GM21515 (cell line): Measurements from ENCODE around the gene TRABD.

Experiments used
- ATAC-seq: cut with Tn5 transposase; IDR thresholded peaks from one replicate; pipeline ENCODE4 v1.9.1; 2021; ENCODE audit not compliant: unreplicated experiment

The TRABD gene

DNA sequence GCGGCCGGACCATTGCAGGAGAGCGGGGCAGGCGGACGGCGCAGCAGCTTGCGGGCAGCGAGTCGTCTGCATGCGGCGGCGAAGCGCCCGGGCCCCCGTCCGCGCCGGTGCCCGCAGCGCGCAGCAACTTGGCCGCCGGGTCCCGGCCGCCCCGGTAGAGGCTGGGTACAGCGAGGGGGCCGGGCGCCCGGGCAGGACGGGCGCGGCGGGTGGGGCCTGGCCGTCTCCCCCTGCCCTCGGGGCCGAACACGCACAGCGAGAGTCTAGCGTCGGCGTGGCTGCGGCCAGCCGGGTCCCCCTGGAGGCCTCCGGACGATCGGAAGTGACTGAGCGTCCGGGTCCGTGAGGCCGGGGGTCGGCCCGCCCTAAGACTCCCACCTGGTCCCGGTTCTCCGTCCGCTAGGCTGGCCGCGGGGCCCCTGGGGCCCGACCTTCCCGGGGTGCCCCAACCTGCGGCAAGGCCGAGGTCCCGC lies 775 bp upstream of the TRABD start:
- no peak for ATAC-seq

DNA sequence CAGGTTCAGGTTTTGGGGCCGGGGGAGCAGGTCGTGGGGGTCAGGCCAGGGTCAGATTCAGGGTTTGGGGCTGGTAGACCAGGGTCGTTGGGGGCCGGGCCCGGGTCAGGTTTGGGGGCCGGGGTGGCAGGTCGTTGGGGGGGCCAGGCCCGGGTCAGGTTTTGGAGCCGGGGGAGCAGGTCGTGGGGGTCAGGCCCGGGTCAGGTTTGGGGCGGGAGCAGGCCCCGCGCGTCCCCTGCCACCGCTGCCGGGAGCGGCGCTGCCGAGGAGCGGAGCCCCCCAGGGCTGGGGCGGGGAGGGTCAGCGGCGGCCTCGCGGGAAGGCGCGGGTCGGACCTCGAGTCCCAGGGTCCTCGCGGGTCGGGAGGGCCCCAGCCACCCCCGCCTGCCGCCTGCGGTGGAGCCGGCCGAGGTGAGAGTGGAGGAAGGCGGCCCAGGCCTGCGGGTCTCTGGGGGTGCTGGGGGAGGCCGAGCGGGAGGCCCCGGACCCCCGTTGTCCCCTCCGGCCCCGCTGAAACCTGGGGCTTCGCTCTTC lies 535 bp downstream of the TRABD start:
- no peak for ATAC-seq

DNA sequence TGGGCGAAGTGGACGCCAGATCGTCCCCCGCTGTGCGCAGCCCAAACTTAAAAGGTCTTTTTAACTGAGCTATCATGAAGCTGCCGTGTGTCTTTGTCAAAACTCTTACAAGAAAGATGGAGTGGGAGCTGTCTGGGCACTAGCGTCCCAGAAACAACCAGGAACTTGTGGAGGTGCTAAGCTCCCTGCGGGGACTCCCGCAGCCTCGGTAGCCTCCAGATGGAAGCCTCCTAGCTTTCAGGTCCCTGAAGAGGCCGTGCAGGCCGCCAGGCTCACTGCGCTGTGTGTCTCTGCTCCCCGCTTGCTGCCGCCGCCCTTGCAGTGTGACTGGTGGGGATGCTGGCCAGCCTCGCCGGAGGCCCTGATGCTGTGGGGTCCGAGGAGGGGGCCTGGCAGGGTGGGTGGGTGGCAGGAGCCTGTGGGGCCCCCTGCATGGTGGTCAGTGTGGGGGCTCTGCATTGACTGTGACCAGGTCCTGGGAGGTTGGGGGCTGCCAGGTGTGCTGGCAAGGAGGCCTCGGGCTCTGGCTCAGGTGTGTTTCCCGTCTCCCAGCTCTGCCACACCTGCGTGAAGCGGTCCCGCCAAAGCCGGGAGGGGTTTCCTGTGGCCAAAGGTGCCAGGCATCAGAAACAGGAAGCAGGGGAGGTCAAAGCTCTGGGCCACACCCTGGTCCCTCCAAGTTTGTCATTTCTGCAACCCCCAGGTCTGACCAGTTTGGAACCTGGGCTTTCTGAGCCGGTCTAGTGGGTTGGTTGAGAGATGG lies 1.2 kb downstream of the TRABD start:
- no peak for ATAC-seq

DNA sequence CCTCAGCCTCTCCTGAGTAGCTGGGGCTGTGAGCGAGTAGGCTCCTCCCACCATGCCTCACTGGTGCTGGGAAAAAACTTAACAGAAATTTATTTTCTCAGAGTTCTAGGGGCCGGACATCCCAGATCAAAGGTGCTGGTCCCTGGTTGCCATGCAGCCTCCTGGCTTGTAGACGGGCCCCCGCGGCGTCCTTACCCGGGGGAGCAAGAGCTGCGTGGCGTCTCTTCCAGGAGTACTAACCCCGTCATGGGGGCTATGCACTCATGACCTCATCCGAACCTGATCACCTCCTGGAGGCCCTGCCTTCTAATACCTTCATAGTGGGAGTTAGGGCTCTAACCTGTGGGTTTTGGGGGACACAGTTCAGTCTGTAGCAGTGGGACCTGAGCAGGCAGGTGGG lies 2.6 kb downstream of the TRABD start:
- ATAC-seq, result no peak

DNA sequence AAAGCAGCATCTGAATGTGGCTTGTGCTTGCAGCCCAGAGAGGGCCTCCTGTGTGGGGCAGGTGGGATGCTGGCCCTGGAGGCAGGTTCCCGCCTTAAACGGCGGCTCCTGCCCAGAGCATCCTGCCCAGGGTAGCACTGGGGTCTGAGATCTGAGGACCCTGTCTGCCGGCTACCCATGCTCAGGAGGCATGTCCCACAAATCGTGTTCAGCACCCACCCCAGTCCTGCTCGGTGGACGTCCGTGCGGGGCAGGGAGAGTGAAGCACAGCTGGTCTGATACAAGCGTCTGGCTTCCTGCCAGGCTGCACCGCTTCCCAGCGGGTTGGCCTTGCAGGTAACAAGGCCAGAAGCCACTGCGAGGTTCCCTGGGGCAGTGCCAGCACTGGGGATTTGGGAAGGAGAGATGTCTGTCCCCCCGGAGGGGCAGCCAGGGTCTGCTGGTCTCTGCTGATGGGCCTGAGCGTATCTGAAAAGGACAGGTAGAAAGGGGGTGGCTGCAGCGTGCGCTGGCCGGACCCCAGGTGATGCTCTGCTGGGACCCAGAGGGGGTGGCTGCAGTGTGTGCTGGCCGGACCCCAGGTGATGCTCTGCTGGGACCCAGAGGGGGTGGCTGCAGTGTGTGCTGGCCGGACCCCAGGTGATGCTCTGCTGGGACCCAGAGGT lies 3.6 kb downstream of the TRABD start:
- ATAC-seq, result no peak

DNA sequence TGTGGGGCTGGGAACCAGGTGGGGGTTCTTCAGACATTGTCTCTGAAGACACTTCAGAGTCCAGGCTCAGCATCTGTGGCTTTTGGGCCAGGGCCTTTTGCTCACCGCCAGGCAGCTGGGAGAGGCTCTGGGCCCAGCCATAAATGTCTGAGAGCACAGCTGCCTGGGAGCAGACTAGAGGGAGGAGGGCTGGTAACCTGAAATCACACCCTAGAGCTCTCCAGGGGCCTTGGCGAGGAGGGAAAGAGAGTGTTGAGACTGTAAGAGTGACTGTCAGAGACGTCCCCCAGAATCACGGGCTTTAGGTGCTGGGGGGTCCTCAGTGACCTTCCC lies 4.1 kb downstream of the TRABD start:
- ATAC-seq, result no peak

DNA sequence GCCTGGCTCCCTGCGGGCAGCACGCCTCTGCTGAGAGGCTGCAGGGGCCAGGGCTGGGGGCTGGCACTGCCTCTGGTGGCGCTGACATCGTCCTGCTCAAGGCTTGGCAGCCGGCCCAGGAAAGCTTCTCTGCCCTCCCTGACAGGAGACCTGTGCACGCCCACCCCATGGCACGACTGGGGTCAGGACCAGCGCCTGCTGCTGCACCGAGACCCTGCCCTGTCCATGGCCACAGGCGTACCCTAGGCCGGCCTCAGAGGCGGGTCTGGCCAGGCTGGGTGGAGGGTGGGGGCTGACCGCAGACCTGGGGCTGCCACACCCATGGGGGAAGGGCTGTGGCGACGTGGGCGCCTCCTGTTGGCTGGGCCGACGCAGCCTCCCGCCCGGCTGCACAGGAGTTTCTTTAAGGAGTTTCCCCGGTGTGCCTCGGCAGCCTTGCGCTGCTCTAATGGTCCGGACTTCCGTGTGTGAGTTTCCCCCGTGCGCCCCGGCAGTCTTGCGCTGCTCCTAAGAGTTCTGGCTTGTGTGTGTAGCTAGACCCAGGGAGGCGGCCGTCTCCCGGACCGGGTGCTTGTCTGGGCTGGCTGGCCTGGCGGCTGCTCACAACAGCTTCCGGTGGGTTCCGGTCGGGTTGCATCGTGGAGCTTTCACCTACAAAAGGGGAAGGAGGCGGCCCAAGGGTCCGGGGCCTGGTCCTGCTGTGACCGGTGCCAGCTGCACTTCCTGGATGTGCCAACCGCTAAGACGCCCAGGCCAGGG lies 4.6 kb downstream of the TRABD start:
- peak; percentile 33 for ATAC-seq

DNA sequence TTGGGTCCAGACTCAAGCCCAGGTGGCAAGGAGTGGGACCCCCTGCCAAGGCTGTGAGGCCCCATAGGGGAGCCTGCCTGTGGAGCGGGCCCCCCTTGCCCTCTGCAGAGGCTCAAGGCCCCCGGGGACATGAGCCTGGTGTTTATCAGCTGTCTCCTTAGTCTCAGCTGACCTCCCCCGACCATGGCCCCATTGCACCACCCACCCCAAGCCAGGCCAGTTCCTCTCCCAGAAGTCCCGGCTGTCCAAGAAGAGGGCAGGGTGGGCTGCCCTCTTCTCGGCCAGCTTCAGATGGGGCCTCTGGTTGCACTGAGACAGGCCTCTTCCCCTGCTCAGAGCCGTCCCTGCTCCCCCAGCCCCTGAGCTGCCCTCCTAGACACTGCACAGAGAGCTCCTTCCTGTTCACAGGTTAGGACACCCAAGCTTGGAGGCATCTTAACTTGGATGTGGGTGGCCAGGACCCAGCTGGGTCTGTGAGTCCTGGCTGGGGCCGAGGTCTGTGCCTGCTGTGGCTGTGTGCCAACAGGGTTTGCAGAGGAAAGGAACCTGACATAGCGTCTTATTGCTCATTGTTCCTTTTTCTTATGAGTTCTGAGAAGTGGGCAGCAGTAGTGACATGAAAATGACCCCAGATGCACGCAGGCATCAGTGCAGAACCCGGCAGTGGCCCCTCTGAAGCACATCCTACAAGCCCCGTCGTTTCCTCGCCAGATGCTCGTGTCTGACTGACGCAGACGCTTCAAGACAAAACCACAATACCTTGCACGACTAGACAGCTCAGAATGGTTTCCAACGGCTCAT lies 5.4 kb downstream of the TRABD start:
- no peak for ATAC-seq

DNA sequence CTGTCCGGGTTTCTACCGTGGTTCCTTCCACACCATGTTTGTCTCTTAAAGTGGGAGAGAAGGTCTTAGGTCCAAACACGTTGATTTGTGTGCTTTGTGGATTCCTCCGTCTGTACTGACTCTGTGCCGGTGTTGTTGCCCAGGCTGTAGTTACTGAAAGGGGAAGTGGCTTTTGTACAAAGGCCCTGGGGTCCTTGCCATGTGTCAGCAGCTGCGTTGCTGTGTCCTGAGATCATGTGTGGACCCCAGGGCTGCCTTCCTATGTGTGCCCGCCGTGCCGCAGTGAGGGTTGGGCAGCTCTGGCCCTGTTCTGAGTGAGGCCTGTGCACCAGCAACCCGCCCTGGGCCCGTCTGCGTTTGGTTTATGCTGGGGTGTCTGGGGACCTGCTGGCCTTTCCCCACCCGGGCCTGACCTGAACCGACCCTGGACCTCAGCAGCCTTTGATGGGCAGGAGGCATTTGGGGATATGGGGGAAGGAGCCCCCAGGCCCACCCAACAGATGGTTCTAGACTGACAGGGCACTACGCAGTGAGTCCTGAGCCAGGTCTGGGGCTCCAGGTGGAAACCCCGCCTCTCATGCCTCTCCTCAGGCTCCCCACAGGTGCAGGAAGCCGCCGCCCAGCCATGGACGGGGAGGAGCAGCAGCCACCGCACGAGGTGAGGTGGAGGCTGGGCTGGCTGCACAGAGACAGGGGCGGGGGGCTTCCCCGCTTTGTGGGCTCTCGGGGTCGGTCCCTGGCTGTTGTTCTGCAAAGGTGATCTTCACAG lies 6.9 kb downstream of the TRABD start:
- no peak for ATAC-seq

DNA sequence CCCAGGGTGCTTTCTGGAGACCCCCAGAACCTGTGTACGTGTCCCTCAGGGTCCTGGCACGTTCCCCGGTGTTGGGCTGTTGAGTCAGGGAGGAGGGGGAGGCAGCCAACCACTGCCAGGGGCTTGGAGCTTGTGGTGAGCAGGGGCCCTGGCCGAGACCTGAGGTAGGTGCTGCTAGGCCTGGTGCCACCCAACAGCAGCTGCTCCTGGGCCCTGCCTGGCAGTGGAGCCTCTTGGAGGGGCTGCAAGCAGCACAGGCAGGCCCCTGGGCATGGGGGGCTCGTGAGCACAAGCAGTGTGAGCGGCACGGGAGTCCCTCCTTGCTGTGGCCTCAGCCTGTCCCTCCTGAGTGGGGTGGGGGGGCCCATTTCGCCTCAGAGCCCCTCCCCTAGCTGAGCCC lies 7.9 kb downstream of the TRABD start:
- ATAC-seq, result no peak

DNA sequence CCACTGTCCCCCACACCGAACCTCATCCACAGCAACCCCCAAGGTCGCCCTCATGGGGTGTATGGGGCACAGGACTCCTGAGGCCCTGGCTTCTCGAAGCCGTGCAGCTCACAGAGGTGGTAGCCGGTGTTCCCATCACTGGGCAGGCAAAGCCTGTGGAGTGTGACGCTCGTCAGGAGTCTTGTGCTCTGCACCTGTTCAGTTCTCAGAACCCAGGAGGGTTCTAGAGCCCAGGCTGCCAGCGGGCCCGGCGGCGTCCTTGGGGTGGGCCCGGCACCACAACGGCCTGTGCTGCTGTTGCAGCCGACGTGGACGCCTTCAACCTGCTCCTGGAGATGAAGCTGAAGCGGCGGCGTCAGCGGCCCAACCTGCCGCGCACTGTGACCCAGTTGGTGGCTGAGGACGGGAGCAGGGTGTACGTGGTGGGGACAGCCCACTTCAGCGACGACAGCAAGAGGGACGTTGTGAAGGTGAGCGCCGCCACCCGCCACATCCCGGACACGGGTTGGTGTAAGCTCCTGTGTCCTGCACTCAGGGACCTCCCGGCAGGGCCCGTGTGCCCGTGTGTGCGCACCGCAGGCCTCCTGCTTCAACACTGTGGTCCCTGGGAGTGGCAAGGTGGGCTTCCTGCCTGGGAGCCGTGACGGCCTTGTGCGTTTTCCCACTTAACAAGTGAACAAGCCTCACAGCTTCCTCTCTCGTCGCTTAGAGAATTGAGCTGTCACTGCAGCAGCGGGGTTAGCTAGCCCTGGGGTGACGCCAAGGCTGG lies 8.5 kb downstream of the TRABD start:
- ATAC-seq, result no peak

DNA sequence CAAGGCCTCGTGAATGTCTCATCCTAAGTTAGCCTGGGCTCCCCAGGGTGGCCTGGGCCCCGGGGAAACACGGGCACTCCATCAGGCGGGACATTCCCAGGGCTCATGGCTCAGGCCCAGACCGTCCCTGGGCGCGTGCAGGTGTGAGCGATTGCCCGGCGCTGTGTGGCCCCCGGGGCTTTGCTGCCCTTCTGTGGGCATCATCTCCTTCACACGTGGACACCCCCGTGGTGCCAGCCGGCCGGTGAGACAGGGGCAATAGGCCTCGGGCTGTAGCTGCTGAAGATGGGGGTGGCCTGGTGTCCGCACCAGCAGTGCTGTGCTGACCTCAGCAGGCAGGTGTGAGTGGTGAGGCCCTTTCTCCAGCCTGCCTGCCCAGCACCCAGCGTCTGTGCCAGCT lies 10.5 kb downstream of the TRABD start:
- ATAC-seq, result no peak

DNA sequence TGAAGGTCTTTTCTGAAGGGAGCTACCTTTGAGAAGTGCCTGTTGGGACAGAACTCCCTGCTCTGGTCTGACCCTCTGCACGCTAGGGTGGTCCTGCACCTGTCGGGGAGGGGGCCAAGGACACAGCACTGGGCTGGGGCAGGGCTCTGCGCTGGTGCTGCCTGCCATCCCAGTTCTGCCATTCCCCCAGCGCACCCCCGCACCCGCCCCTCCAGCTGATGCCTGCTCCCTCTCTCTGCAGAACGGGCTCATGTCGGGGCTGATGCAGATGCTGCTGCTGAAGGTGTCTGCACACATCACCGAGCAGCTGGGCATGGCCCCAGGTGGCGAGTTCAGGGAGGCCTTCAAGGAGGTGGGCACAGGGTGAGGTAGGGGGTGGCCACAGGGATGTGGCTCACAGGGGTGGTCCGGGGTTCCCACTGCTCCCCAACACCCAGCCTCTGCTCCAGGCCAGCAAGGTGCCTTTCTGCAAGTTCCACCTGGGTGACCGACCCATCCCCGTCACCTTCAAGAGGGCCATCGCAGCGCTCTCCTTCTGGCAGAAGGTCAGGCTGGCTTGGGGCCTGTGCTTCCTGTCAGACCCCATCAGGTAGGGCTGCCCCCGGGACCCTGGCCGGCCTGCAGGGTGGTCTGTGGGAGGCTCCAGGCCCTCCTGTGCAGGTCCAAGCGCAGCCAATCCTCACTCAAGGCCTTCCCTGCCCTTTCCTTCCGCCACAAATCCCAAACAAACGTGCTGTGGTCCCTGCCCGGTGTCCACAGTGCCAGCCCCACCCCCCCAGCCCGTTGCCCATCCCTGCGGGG lies 11.5 kb downstream of the TRABD start:
- no peak for ATAC-seq

DNA sequence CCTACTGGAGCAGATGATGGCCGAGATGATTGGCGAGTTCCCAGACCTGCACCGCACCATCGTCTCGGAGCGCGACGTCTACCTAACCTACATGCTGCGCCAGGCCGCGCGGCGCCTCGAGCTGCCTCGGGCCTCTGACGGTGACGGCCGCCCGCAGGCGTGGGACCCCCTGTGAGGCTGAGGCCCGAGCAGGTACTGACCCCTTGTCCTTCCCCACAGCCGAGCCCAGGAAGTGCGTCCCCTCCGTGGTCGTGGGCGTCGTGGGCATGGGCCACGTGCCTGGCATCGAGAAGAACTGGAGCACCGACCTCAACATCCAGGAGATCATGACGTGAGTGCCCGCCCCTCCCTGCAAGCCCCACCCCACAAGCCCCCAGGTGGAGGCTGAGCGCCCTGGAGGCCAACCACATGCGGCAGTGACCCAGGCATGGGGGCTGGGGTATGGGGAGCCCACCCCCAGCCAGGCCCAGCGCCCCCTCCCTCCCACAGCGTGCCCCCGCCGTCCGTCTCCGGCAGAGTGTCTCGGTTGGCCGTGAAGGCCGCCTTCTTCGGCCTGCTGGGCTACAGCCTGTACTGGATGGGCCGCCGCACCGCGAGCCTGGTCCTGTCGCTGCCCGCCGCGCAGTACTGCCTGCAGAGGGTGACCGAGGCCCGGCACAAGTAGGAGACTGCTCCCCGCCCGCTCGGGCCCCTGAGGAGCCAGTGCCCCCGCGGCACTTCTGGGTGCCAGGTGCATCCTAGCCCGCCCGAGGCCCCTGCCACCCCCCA lies 12.3 kb downstream of the TRABD start:
- no peak for ATAC-seq

DNA sequence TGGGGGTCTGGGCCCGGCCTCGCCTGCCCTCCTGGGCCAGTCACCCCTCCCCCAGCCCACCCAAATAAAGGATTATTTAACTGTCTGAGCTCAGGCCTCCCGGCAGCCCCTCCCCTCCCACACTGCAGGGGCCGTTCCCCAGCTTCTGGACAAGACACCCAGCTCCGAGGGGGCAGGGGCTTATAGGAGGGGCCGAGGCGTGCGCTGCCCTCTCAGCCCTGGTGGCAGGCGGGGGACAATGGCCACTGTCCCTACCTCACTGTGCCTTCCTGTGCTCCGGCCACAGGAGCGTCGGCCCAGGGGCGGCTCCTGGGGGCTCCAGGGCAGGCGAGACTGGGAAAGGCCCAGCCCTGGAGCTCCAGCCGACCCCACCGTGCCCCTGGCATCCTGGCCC lies 12.9 kb downstream of the TRABD start:
- ATAC-seq, result no peak

DNA sequence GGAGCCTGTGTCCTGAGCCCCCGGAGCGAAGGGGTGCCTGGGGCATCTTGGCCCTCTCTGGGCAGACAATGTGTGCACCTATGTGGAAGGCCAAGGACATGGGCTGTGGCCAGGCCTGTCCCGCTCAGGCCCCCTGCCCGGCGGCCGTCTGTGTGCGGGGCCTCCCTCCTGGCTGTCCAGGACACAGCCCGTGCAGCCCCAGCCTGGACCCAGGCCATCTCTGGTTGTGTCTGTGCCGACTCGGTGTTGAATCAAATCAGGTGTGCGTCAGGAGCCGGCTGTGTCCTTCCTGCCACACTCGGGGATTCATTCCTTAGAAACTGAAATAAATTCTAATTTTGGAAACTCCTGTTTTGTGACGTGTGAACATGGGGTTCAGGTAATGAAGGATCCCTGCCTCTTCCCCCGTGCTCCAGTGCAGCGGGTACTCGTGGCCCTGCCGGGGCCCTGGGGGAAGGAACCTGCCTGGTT lies 13.6 kb downstream of the TRABD start:
- no peak for ATAC-seq

DNA sequence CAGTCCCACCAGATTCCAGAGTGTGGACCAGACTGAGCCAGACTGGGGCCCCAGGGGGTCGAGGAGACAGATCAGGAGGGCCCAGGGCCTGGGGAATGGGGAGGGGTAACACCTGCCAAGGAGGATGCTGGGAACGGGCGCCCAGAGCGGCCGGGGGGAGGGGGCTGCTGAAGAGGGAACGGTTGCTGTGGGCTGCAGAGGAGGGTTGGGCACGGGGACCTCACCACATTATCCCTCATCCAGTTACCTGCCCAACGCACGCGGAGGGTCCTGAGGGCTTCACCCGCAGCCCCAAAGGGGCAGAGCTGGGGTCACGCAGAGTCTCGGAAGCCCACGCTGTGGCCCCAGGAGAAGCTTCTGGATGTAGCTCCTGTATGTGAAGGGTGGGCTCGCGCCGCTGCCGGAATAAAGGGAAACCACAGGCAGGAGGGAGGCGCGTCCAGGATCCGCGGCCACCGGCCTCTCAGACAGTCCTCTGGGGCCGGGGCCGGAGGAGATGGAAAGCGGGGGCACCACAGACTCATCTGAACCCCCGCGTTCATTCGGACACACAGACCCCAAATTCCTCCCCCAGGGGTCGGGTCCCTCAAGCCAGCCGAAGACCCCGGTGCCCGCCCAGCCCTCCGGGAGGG lies 14.2 kb downstream of the TRABD start:
- ATAC-seq, result no peak
